ENCODE data around the gene PFKFB3. TPM values are rescaled to one million over a fixed set of nuclear protein-coding genes. Genes with fewer than 3 reads are reported as not detected.

Gene PFKFB3
- total RNA-seq, 4 donors from 2014 or later, result 8.4 to 11.8 (median 9.4) TPM

DNA sequence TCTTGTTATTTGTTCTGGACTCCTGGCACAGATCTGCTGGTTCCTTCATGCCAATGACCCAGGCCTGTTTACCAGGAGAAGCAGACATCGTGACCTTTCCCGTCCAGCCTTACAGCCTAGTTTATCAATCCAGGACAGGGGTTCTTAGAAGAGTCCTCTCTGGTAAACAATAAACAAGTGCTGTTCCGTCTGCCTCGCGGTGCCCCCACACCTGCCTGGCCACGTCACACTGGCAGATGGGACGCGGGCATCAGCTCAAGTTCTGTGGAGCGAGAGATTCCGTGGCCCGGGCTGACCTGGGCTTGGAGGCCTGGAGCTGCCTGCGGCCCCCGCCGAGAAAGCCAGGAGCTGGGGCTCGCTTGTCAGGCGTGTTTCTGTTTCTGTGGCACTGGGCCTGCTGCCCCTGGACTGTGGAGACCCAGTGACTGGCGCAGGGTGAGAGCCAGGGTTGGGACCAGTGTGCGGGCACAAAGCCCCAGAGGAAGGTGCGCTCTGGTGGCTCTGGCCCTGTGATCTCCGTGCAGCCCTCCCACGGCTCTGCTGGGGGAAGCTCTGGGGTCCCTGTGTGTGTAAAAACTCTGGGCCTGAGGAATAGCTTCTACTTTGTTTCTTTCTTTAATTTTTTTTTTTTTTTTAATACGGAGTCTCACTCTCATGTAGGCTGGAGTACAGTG, 28.4 kb upstream of the PFKFB3 start:
- peaks cover 0 to 26% of the 10 kb centered on the region in 2 donors for H3K4me1 ChIP-seq
- no peaks in the 10 kb centered on the region for H3K27me3 ChIP-seq
- H3K27ac ChIP-seq, result no peak overlapping the region
- no peak for DNase-seq
- TF ChIP-seq, protein P1, sequence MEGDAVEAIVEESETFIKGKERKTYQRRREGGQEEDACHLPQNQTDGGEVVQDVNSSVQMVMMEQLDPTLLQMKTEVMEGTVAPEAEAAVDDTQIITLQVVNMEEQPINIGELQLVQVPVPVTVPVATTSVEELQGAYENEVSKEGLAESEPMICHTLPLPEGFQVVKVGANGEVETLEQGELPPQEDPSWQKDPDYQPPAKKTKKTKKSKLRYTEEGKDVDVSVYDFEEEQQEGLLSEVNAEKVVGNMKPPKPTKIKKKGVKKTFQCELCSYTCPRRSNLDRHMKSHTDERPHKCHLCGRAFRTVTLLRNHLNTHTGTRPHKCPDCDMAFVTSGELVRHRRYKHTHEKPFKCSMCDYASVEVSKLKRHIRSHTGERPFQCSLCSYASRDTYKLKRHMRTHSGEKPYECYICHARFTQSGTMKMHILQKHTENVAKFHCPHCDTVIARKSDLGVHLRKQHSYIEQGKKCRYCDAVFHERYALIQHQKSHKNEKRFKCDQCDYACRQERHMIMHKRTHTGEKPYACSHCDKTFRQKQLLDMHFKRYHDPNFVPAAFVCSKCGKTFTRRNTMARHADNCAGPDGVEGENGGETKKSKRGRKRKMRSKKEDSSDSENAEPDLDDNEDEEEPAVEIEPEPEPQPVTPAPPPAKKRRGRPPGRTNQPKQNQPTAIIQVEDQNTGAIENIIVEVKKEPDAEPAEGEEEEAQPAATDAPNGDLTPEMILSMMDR (IDR thresholded peaks at IDR 0.05), result no peak
- no peak for TF ChIP-seq POLR2A (IDR thresholded peaks at IDR 0.05)
- intact Hi-C loops (cut with DNase I), result no loop called here
- no peaks in the 10 kb centered on the region for H3K9me3 ChIP-seq
- WGBS, 2 donors, result 89 to 92% methylated on average over 12 to 22 of the region's 22 CpGs
- H3K4me3 ChIP-seq (replicated peaks in 1 of 3), result no peak overlapping the region
- H3K36me3 ChIP-seq, result no peaks in the 10 kb centered on the region

- Histone ChIP-seq H3K36me3 (no peaks in the 10 kb centered on the region), H3K4me3 (replicated peaks in 1 of 3) (no peak overlapping the region), H3K4me1 (peaks cover 0 to 23% of the 10 kb centered on the region in 2 donors), H3K27ac (no peak overlapping the region), H3K9me3 (no peaks in the 10 kb centered on the region), H3K27me3 (no peaks in the 10 kb centered on the region)
- TF ChIP-seq, protein P1 (IDR thresholded peaks at IDR 0.05), result no peak
- TF ChIP-seq POLR2A (IDR thresholded peaks at IDR 0.05), result no peak
- 77% methylated on average over 16 of the region's 16 CpGs for WGBS, 2 donors
- intact Hi-C loops (cut with DNase I), result no loop called here
- DNase-seq, result no peak
Measured at GRCh38 chr10:6175329-6176055, 27.2 kb upstream of the PFKFB3 start.

GRCh38 chr10:6176691-6177231, 26.0 kb upstream of the PFKFB3 start:
- no peak for TF ChIP-seq POLR2A (IDR thresholded peaks at IDR 0.05)
- TF ChIP-seq, protein P1 (IDR thresholded peaks at IDR 0.05), result no peak
- intact Hi-C loops (cut with DNase I), result no loop called here
- Histone ChIP-seq H3K36me3 (no peaks in the 10 kb centered on the region), H3K4me1 (peaks cover 0 to 17% of the 10 kb centered on the region in 2 donors), H3K27ac (no peak overlapping the region), H3K27me3 (no peaks in the 10 kb centered on the region), H3K4me3 (replicated peaks in 1 of 3) (no peak overlapping the region), H3K9me3 (no peaks in the 10 kb centered on the region)
- WGBS, 2 donors, result 72 to 82% methylated on average over 8 of the region's 8 CpGs
- no peak for DNase-seq

DNA sequence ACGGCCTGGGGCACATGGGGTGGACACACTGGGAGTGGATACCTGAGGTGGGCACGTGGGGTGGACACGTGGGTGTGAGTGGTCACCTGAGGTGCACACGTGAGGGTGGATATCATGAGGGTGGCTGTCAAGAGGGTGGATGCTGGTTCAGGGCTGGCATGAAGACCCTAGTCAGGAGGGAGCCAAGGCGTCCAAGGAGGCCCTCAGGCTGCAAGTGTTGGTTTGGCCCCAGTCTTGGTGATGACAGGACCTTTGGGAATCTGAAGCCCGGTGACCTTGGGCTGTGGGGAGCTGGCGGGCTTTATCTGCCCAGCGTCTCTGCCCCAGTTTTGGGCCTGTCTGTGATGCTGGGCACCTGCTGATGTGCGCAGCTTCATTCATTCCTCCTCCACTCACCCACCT, 24.9 kb upstream of the PFKFB3 start:
- H3K4me1 ChIP-seq, result peaks cover 0 to 12% of the 10 kb centered on the region in 2 donors
- intact Hi-C loops (cut with DNase I), result no loop called here
- no peak for TF ChIP-seq POLR2A (IDR thresholded peaks at IDR 0.05)
- TF ChIP-seq, protein P1 (IDR thresholded peaks at IDR 0.05), result no peak
- WGBS, 2 donors, result 84 to 88% methylated on average over 7 to 9 of the region's 9 CpGs
- H3K4me3 ChIP-seq (replicated peaks in 1 of 3), result no peak overlapping the region
- H3K36me3 ChIP-seq, result no peaks in the 10 kb centered on the region
- no peaks in the 10 kb centered on the region for H3K9me3 ChIP-seq
- H3K27ac ChIP-seq, result no peak overlapping the region
- no peak for DNase-seq
- no peaks in the 10 kb centered on the region for H3K27me3 ChIP-seq

GRCh38 chr10:6178581-6178980, 24.2 kb upstream of the PFKFB3 start:
- Histone ChIP-seq H3K9me3 (no peaks in the 10 kb centered on the region), H3K27ac (no peak overlapping the region), H3K4me1 (peaks cover 0 to 12% of the 10 kb centered on the region in 2 donors), H3K36me3 (no peaks in the 10 kb centered on the region), H3K27me3 (no peaks in the 10 kb centered on the region), H3K4me3 (replicated peaks in 1 of 3) (no peak overlapping the region)
- no peak for TF ChIP-seq POLR2A (IDR thresholded peaks at IDR 0.05)
- TF ChIP-seq, protein P1 (IDR thresholded peaks at IDR 0.05), result no peak
- WGBS, 2 donors, result 65 to 78% methylated on average over 5 to 12 of the region's 17 CpGs
- intact Hi-C loops (cut with DNase I), result no loop called here
- no peak for DNase-seq
